NCI-H345 treated with DMSO at 0.1 percent for 48 hours (cell line): ENCODE results near the gene EHHADH.

Source experiments
- DNase-seq: peaks from one replicate; lab custom pipeline; 2025; ENCODE audit not compliant: unreplicated experiment; lab: John Stamatoyannopoulos, UW

The EHHADH gene

DNA sequence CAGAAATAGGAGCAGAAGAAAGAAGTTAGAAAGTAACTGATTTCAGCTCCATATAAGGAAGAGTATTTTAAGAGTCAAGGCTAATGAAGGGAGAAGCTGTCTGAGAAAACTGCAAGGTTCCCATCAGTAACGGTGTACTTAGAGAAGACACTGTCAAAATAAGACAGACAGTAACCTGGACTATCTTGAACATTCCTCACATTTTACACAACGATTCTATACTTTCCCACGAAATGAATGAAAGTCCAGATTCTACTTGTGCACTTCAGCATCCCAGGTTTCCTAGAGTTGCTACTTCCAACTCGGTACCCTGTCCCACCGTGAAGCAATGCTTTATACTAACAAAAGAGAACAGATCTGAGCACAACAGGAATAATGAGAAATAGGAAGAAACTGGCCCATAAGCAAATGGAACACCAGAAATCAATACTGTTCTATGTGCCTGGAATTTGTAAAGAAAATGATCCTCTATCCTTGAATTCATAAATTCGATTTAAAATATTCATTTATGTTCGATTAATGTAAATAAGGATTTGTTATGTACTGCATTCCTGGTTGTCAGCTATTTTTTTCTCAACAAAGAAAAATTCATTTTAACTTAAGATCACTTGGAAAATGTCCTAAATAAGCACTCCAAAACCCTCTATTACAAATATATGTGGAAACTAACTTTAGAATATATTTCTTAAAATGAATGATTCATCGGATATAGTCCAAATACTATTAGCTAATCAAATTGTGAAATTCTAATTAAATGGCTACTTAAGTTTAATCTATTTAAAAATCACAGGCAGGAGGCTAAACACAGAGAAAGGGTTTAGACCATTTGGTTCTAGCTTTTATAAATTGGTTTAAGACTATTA is 102.5 kb downstream of the EHHADH start:
- no peak for DNase-seq

DNA sequence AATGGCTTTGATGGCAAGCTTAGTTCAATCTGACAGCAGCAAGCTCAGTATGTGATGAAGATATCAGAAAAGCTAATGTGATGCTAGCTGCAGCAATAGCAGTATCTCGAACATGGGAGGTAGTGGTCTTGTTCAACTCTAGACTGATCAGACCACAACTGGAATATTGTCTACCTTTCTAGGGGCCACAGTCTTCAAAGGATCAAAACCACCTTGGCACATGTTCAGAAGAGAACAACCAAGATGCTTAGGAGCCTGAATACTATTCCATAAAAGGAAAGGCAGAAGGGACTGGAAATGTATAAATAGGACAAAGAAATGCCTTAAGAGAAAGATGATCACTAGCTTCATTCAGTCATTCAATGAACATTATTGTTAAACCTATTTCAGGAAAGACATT is 103.3 kb downstream of the EHHADH start:
- no peak for DNase-seq

DNA sequence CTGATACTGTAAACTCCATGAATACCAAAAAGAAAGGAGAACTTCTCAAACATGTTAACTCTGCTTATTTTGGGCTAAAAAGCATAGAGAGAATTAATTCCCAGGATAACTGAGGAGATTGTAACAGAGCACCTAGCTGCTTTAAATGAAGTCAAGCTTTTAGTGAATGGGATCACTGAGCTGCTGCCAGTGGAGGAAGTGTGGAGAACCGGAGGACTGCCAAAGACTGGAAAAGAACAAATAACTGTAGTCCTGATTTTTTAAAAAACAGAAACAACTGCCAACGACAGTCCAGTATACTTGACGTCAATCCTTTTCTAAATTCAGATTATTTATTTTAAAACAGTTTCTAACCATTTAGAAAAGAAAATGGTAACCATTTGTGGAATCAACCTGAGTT is 104.3 kb downstream of the EHHADH start:
- no peak for DNase-seq

GRCh38 chr3:185145511-185145910 is 108.3 kb downstream of the EHHADH start:
- DNase-seq, result no peak

GRCh38 chr3:185144784-185145183 is 109.1 kb downstream of the EHHADH start:
- no peak for DNase-seq
